ENCODE results near the gene GABRG3.

GRCh38 chr15:27062951-27063350 lies 92.0 kb downstream of the GABRG3 start:
- no peak for TF ChIP-seq CTCF (IDR thresholded peaks at IDR 0.05)
- TF ChIP-seq POLR2A (IDR thresholded peaks at IDR 0.05) = no peak

Data from adrenal gland (tissue), 5 donors.